IMR-90 (cell line): ENCODE data around the gene MYO7B. TPM values are rescaled to one million over a fixed set of nuclear protein-coding genes. Genes with fewer than 3 reads are reported as not detected.

Source experiments
- ATAC-seq: fragments of 200-7000 bp; cut with Tn5 transposase; 2 replicates; pipeline ENCODE4 v1.9.1; 2020; ENCODE audit warnings: low read depth, mild to moderate bottlenecking, moderate library complexity
- BruUV-seq: library from RNA; stranded (reverse); fragments of 400-500 nt; replicated peaks from 2 replicates; lab custom pipeline; 2021; lab: Mats Ljungman, UMichigan
- CTCF ChIA-PET: fragments of 300-600 bp; formaldehyde crosslinking; extraction: SDS; loops from one replicate; lab custom pipeline; 2021; ENCODE audit warnings: antibody characterized with exemption; lab: Yijun Ruan, JAX
- POLR2A ChIA-PET: fragments of 300-600 bp; sonication (Branson Sonifier 250); formaldehyde crosslinking; loops from one replicate; lab custom pipeline; 2022; ENCODE audit warnings: antibody characterized with exemption; ENCODE audit not compliant: unreplicated experiment; lab: Charles Lee
- DNase-seq: peaks from one replicate; pipeline ENCODE4 v3.0.0; 2013
- H2AFZ ChIP-seq: replicated peaks from 2 replicates; pipeline ENCODE3; 2013; ENCODE audit warnings: low read length, mild to moderate bottlenecking; ENCODE audit not compliant: poor library complexity
- H2AK5ac ChIP-seq: 2 replicates; pipeline ENCODE4 v1.6.1; 2013; ENCODE audit warnings: low read depth, low read length, inconsistent platforms
- H2AK9ac ChIP-seq: replicated peaks from 2 replicates; pipeline ENCODE3; 2013; ENCODE audit warnings: mild to moderate bottlenecking, low read depth, low read length, moderate library complexity; ENCODE audit not compliant: poor library complexity
- H2BK120ac ChIP-seq: 2 replicates; pipeline ENCODE4 v1.6.1; 2013; ENCODE audit warnings: low read depth, low read length, inconsistent platforms
- H2BK15ac ChIP-seq: 3 replicates; pipeline ENCODE4 v1.6.1; 2013; ENCODE audit warnings: low read depth, low read length, inconsistent platforms
- H2BK20ac ChIP-seq: 2 replicates; pipeline ENCODE4 v1.6.1; 2013; ENCODE audit warnings: low read depth, mild to moderate bottlenecking, inconsistent platforms, low read length, moderate library complexity
- H2BK5ac ChIP-seq: 2 replicates; pipeline ENCODE4 v1.6.1; 2013; ENCODE audit warnings: mild to moderate bottlenecking, low read depth, low read length, inconsistent platforms; ENCODE audit not compliant: poor library complexity, severe bottlenecking
- H3K14ac ChIP-seq: replicated peaks from 2 replicates; pipeline ENCODE4 v1.6.1; 2013; ENCODE audit warnings: low read depth, low read length, inconsistent platforms
- H3K18ac ChIP-seq: 2 replicates; pipeline ENCODE4 v1.6.1; 2013; ENCODE audit warnings: low read depth, low read length, control low read depth
- H3K23ac ChIP-seq: 2 replicates; pipeline ENCODE4 v1.6.1; 2013; ENCODE audit warnings: low read depth, low read length, inconsistent platforms
- H3K27ac ChIP-seq: 2 replicates; pipeline ENCODE4 v1.5.1; 2013; ENCODE audit warnings: mild to moderate bottlenecking, control low read depth, low read length; ENCODE audit not compliant: insufficient read depth
- H3K27me3 ChIP-seq: 2 replicates; pipeline ENCODE4 v1.6.1; 2013; ENCODE audit warnings: low read length; ENCODE audit not compliant: control insufficient read depth, insufficient read depth
- H3K36me3 ChIP-seq: 2 replicates; pipeline ENCODE4 v1.6.1; 2013; ENCODE audit warnings: low read length, mixed read lengths; ENCODE audit not compliant: control insufficient read depth, insufficient read depth
- H3K4ac ChIP-seq: 2 replicates; pipeline ENCODE4 v1.6.1; 2013; ENCODE audit warnings: low read depth, low read length, inconsistent platforms
- H3K4me1 ChIP-seq: 2 replicates; pipeline ENCODE4 v1.6.1; 2013; ENCODE audit warnings: low read length, mixed read lengths; ENCODE audit not compliant: control insufficient read depth, insufficient read depth
- H3K4me2 ChIP-seq: 2 replicates; pipeline ENCODE4 v1.6.1; 2013; ENCODE audit warnings: low read depth, mild to moderate bottlenecking, control low read depth, low read length, moderate library complexity
- H3K4me3 ChIP-seq: 2 replicates; pipeline ENCODE4 v1.5.1; 2013; ENCODE audit warnings: low read depth, mild to moderate bottlenecking, control low read depth, low read length, moderate library complexity; ENCODE audit not compliant: insufficient read depth
- H3K56ac ChIP-seq: 2 replicates; pipeline ENCODE4 v1.6.1; 2013; ENCODE audit warnings: low read length, inconsistent platforms; ENCODE audit not compliant: insufficient read depth; ENCODE audit errors: extremely low read depth
- H3K79me1 ChIP-seq, 2 experiments: 2 replicates each; pipeline ENCODE4 v1.6.1; 2013; ENCODE audit warnings: low read length in 2 of 2, inconsistent platforms in 1 of 2, low read depth in 1 of 2
- H3K9ac ChIP-seq: 2 replicates; pipeline ENCODE4 v1.6.1; 2013; ENCODE audit warnings: low read depth, low read length, control low read depth
- H3K9me1 ChIP-seq: 2 replicates; pipeline ENCODE4 v1.6.1; 2013; ENCODE audit warnings: low read length, inconsistent platforms; ENCODE audit not compliant: insufficient read depth
- H3K9me3 ChIP-seq: 2 replicates; pipeline ENCODE4 v1.6.1; 2013; ENCODE audit warnings: low read length; ENCODE audit not compliant: control insufficient read depth, insufficient read depth
- H4K20me1 ChIP-seq: 2 replicates; pipeline ENCODE4 v1.6.1; 2013; ENCODE audit warnings: low read length, inconsistent platforms; ENCODE audit not compliant: insufficient read depth
- H4K5ac ChIP-seq: 2 replicates; pipeline ENCODE4 v1.6.1; 2013; ENCODE audit warnings: mild to moderate bottlenecking, low read depth, low read length, control low read depth
- H4K8ac ChIP-seq, 2 experiments: 2 replicates each; pipeline ENCODE4 v1.6.1; 2013; ENCODE audit warnings: low read depth in 2 of 2, low read length in 2 of 2, control low read depth in 1 of 2, inconsistent platforms in 1 of 2
- H4K91ac ChIP-seq: 2 replicates; pipeline ENCODE4 v1.6.1; 2013; ENCODE audit warnings: low read depth, low read length, inconsistent platforms; ENCODE audit not compliant: insufficient read depth
- CEBPB ChIP-seq: IDR thresholded peaks from 2 replicates; pipeline ENCODE4 v1.6.1; 2012; ENCODE audit warnings: low read depth, low read length, improper control_type of control experiment
- CHD1 ChIP-seq: IDR thresholded peaks from 2 replicates; pipeline ENCODE4 v1.6.1; 2012; ENCODE audit warnings: low read depth, low read length, improper control_type of control experiment
- CTCF ChIP-seq: conservative IDR thresholded peaks from 2 replicates; pipeline ENCODE4 v1.5.1; 2012; ENCODE audit warnings: mild to moderate bottlenecking, low read depth, low read length, improper control_type of control experiment
- ELK1 ChIP-seq: fragments of 150-350 bp; IDR thresholded peaks from 2 replicates; pipeline ENCODE4 v1.6.1; 2016; ENCODE audit warnings: low read depth, mild to moderate bottlenecking, low read length, moderate library complexity, borderline replicate concordance
- FOS ChIP-seq: fragments of 150-350 bp; IDR thresholded peaks from 2 replicates; pipeline ENCODE4 v1.6.1; 2016; ENCODE audit warnings: low read depth, low read length
- MAFK ChIP-seq: IDR thresholded peaks from 2 replicates; pipeline ENCODE4 v1.6.1; 2012; ENCODE audit warnings: low read depth, low read length, improper control_type of control experiment
- MAZ ChIP-seq: IDR thresholded peaks from 2 replicates; pipeline ENCODE4 v1.6.1; 2012; ENCODE audit warnings: low read depth, mild to moderate bottlenecking, low read length, improper control_type of control experiment, moderate library complexity, borderline replicate concordance
- MXI1 ChIP-seq: IDR thresholded peaks from 2 replicates; pipeline ENCODE4 v1.6.1; 2012; ENCODE audit warnings: low read depth, mild to moderate bottlenecking, low read length, moderate library complexity, borderline replicate concordance
- POLR2A ChIP-seq: IDR thresholded peaks from 2 replicates; pipeline ENCODE4 v1.6.1; 2012; ENCODE audit warnings: mild to moderate bottlenecking, low read depth, low read length
- RAD21 ChIP-seq: IDR thresholded peaks from 2 replicates; pipeline ENCODE4 v1.6.1; 2012; ENCODE audit warnings: low read length, improper control_type of control experiment
- RCOR1 ChIP-seq: IDR thresholded peaks from 2 replicates; pipeline ENCODE4 v1.6.1; 2012; ENCODE audit warnings: mild to moderate bottlenecking, low read length, improper control_type of control experiment; ENCODE audit not compliant: insufficient replicate concordance
- RFX5 ChIP-seq: IDR thresholded peaks from 2 replicates; pipeline ENCODE4 v1.8.0; 2012; ENCODE audit warnings: low read depth, mild to moderate bottlenecking, low read length, moderate library complexity
- SMC3 ChIP-seq: fragments of 150-350 bp; IDR thresholded peaks from 2 replicates; pipeline ENCODE4 v1.6.1; 2016; ENCODE audit warnings: low read depth, mild to moderate bottlenecking, antibody characterized with exemption, low read length, moderate library complexity
- USF2 ChIP-seq: fragments of 150-350 bp; IDR thresholded peaks from 2 replicates; pipeline ENCODE4 v1.6.1; 2017; ENCODE audit warnings: mild to moderate bottlenecking, antibody characterized with exemption, low read length, low read depth
- WGBS, 2 experiments: methylation state at CpG; one replicate each; pipeline versions ENCODE4 v1.1.5 to v1.1.7; 2013; ENCODE audit warnings: missing lambda C conversion rate in 2 of 2; ENCODE audit not compliant: insufficient read length in 1 of 2; ENCODE audit errors: extremely low coverage in 2 of 2; 5-methylcytosine and 5-hydroxymethylcytosine counted together
- dilution Hi-C: fragments of 300-500 bp; cut with HindIII; formaldehyde crosslinking; loops from one replicate; pipeline ENCODE4 v1.14.3; 2018; ENCODE audit warnings: low sequenced_read_pairs; ENCODE audit not compliant: unreplicated experiment
- in situ Hi-C: fragments of 300-500 bp; cut with MboI; formaldehyde crosslinking; loops from 3 replicates; pipeline ENCODE4 v1.14.3; 2019; ENCODE audit warnings: low sequenced_read_pairs, inconsistent platforms, mixed read lengths
- intact Hi-C: fragments of 100-400 bp; cut with micrococcal nuclease; formaldehyde crosslinking; loops from 2 replicates; pipeline ENCODE4 v1.10.0; 2022
- polyA plus RNA-seq, 3 experiments: library from polyadenylated mRNA; depleted of rRNA; stranded (reverse); fragments of >200 nt; gene quantifications; 2 replicates each; pipeline ENCODE4 v1.2.3, GENCODE V29; 2012; ENCODE audit warnings: low replicate concordance in 1 of 3
- total RNA-seq: library from RNA; depleted of rRNA; stranded (reverse); fragments of >200 nt; gene quantifications from 2 replicates; pipeline ENCODE4 v1.2.3, GENCODE V29; 2012

MYO7B gene
- total and polyA plus RNA-seq, 2 of the 4 experiments (the other 2 are of a cell fraction) = 0.18 to 0.46 TPM

- no peaks in the 10 kb centered on the region for H3K79me1 ChIP-seq
- no peak overlapping the region for H3K56ac ChIP-seq
- H4K5ac ChIP-seq = no peak overlapping the region
- no peak overlapping the region; the same call in 1 of the 2 replicates for H2AK5ac ChIP-seq
- no peak overlapping the region for H3K27ac ChIP-seq
- no peak overlapping the region for H2BK15ac ChIP-seq
- H3K9ac ChIP-seq = no peak overlapping the region
- H3K18ac ChIP-seq = no peak overlapping the region
- in situ Hi-C loops (no loop called here), dilution Hi-C loops (no loop called here), intact Hi-C loops (no loop called here)
- no peak overlapping the region for H3K4me3 ChIP-seq
- no peak overlapping the region for H4K91ac ChIP-seq
- peak overlapping the region; percentile 33 for H2BK5ac ChIP-seq
- H2BK120ac ChIP-seq = peak overlapping the region; percentile 32
- H3K4ac ChIP-seq = no peak overlapping the region
- H4K20me1 ChIP-seq = no peaks in the 10 kb centered on the region
- no peak overlapping the region for H3K23ac ChIP-seq
- whole genome bisulfite sequencing, 2 experiments = 60% methylated on average over 1 of the region's 17 CpGs; no CpG with 5 or more reads in 1 of the 2 experiments
- ChIA-PET POLR2A (no interaction called here), CTCF (no interaction called here)
- peak overlapping the region; percentile 24; the same call in 1 of the 2 replicates for H2BK20ac ChIP-seq
- no peaks in the 10 kb centered on the region for H3K36me3 ChIP-seq
- BruUV-seq = no TSS peak
- no peak overlapping the region for H3K4me2 ChIP-seq
- DNase-seq (no peak), ATAC-seq (no peak)
- H2AFZ ChIP-seq = peak overlapping the region; percentile 58
- H4K8ac ChIP-seq = no peak overlapping the region
- no peaks in the 10 kb centered on the region for H3K9me1 ChIP-seq
- H3K4me1 ChIP-seq = peaks cover 2% of the 10 kb centered on the region; the same call in 1 of the 2 replicates
- H2AK9ac ChIP-seq = no peak overlapping the region
- no peak overlapping the region; the same call in 1 of the 2 replicates for H3K14ac ChIP-seq
- no peaks in the 10 kb centered on the region for H3K27me3 ChIP-seq
- H3K9me3 ChIP-seq = peaks cover 4% of the 10 kb centered on the region
- TF ChIP-seq SMC3 (no peak), MAFK (no peak), MXI1 (no peak), MAZ (no peak), CHD1 (no peak), RAD21 (no peak), RCOR1 (no peak), ELK1 (no peak), USF2 (no peak), POLR2A (no peak), CEBPB (no peak), RFX5 (no peak), FOS (no peak), CTCF (no peak)
Observed at GRCh38 chr2:127597046-127597983, 61.8 kb downstream of the MYO7B start.
